WTC11 (cell line): ENCODE data around the gene FBXO42. TPM values are rescaled to one million over a fixed set of nuclear protein-coding genes. Genes with fewer than 3 reads are reported as not detected.

Experiments used
- ATAC-seq: fragments of 200-7000 bp; cut with Tn5 transposase; 2 replicates; pipeline ENCODE4 v1.10.0; 2021; ENCODE audit warnings: mild to moderate bottlenecking, moderate library complexity
- CTCF ChIA-PET: fragments of 300-600 bp; sonication (Branson Sonifier 250); formaldehyde crosslinking; loops from one replicate; lab custom pipeline; 2021; ENCODE audit warnings: antibody characterized with exemption; lab: Charles Lee
- POLR2A ChIA-PET: fragments of 350-600 bp; sonication (Branson Sonifier 250); formaldehyde crosslinking; loops from one replicate; lab custom pipeline; 2021; ENCODE audit warnings: antibody characterized with exemption; lab: Charles Lee
- DNase-seq: peaks from one replicate; pipeline ENCODE4 v3.0.0; 2021; ENCODE audit warnings: low spot score
- H3K27ac Mint-ChIP-seq: 2 replicates; pipeline ENCODE4 v1.8.0; 2021; ENCODE audit warnings: mixed read lengths
- H3K27me3 Mint-ChIP-seq: 2 replicates; pipeline ENCODE4 v1.8.0; 2021; ENCODE audit warnings: low read depth, mild to moderate bottlenecking, moderate library complexity, mixed read lengths
- H3K36me3 Mint-ChIP-seq: 2 replicates; pipeline ENCODE4 v1.8.0; 2021; ENCODE audit warnings: mixed read lengths
- H3K4me1 Mint-ChIP-seq: 2 replicates; pipeline ENCODE4 v1.8.0; 2022; ENCODE audit warnings: mixed read lengths
- H3K4me3 Mint-ChIP-seq: 2 replicates; pipeline ENCODE4 v1.8.0; 2021; ENCODE audit warnings: mild to moderate bottlenecking, moderate library complexity, mixed read lengths
- H3K9me3 Mint-ChIP-seq: 2 replicates; pipeline ENCODE4 v1.8.0; 2021; ENCODE audit warnings: mixed read lengths
- CREM ChIP-seq: sonication (generic); formaldehyde crosslinking; IDR thresholded peaks from 2 replicates; pipeline ENCODE4 v1.8.1; 2022; ENCODE audit warnings: mild to moderate bottlenecking, missing genetic modification reagents, moderate library complexity
- E2F4 ChIP-seq: sonication (generic); formaldehyde crosslinking; IDR thresholded peaks from 2 replicates; pipeline ENCODE4 v1.8.1; 2022; ENCODE audit warnings: low read depth, mild to moderate bottlenecking, moderate library complexity, missing genetic modification reagents, borderline replicate concordance
- EMX1 ChIP-seq: fragments of 250-450 bp; sonication (Bioruptor Pico); IDR thresholded peaks from 2 replicates; pipeline ENCODE4 v1.8.0; 2021; ENCODE audit warnings: mild to moderate bottlenecking
- ESRRA ChIP-seq: sonication (generic); formaldehyde crosslinking; IDR thresholded peaks from 2 replicates; pipeline ENCODE4 v1.8.1; 2022; ENCODE audit warnings: mild to moderate bottlenecking, missing genetic modification reagents, borderline replicate concordance
- ETV6 ChIP-seq: sonication (generic); formaldehyde crosslinking; IDR thresholded peaks from 2 replicates; pipeline ENCODE4 v1.8.1; 2022; ENCODE audit warnings: mild to moderate bottlenecking, missing genetic modification reagents
- FOXJ3 ChIP-seq: sonication (generic); formaldehyde crosslinking; IDR thresholded peaks from 2 replicates; pipeline ENCODE4 v1.9.0; 2021; ENCODE audit warnings: missing genetic modification reagents, mild to moderate bottlenecking, borderline replicate concordance
- GABPB1 ChIP-seq: sonication (generic); formaldehyde crosslinking; IDR thresholded peaks from 2 replicates; pipeline ENCODE4 v1.8.1; 2023; ENCODE audit warnings: mild to moderate bottlenecking, missing genetic modification reagents
- HMGA2 ChIP-seq: fragments of 250-450 bp; sonication (Bioruptor Pico); IDR thresholded peaks from 2 replicates; pipeline ENCODE4 v1.4.0; 2021; ENCODE audit warnings: mild to moderate bottlenecking, moderate library complexity
- JUN ChIP-seq: sonication (generic); formaldehyde crosslinking; IDR thresholded peaks from 2 replicates; pipeline ENCODE4 v1.8.0; 2023; ENCODE audit warnings: mild to moderate bottlenecking, missing genetic modification reagents
- MAX ChIP-seq: sonication (generic); formaldehyde crosslinking; IDR thresholded peaks from 2 replicates; pipeline ENCODE4 v1.8.0; 2022; ENCODE audit warnings: mild to moderate bottlenecking, missing genetic modification reagents
- MXD4 ChIP-seq: fragments of 250-450 bp; sonication (Bioruptor Pico); IDR thresholded peaks from 2 replicates; pipeline ENCODE4 v1.8.0; 2021; ENCODE audit warnings: mild to moderate bottlenecking, moderate library complexity, borderline replicate concordance
- MYBL2 ChIP-seq: sonication (generic); formaldehyde crosslinking; IDR thresholded peaks from 2 replicates; pipeline ENCODE4 v1.8.1; 2023; ENCODE audit warnings: mild to moderate bottlenecking, moderate library complexity, missing genetic modification reagents
- NR3C1 ChIP-seq: sonication (generic); formaldehyde crosslinking; conservative IDR thresholded peaks from 2 replicates; pipeline ENCODE4 v1.8.1; 2023; ENCODE audit warnings: low read depth, mild to moderate bottlenecking, missing genetic modification reagents
- RELA ChIP-seq: sonication (generic); formaldehyde crosslinking; IDR thresholded peaks from 2 replicates; pipeline ENCODE4 v1.8.1; 2022; ENCODE audit warnings: missing genetic modification reagents, mild to moderate bottlenecking, borderline replicate concordance
- SMAD4 ChIP-seq: sonication (generic); formaldehyde crosslinking; IDR thresholded peaks from 2 replicates; pipeline ENCODE4 v1.8.0; 2022; ENCODE audit warnings: mild to moderate bottlenecking, missing genetic modification reagents
- SOX15 ChIP-seq: fragments of 250-450 bp; sonication (Bioruptor Pico); IDR thresholded peaks from 2 replicates; pipeline ENCODE4 v1.9.0; 2021; ENCODE audit warnings: mild to moderate bottlenecking
- ZBTB21 ChIP-seq: sonication (generic); formaldehyde crosslinking; IDR thresholded peaks from 2 replicates; pipeline ENCODE4 v1.8.1; 2023; ENCODE audit warnings: mild to moderate bottlenecking, missing genetic modification reagents, borderline replicate concordance
- ZNF121 ChIP-seq: sonication (generic); formaldehyde crosslinking; IDR thresholded peaks from 2 replicates; pipeline ENCODE4 v1.8.0; 2023; ENCODE audit warnings: missing genetic modification reagents
- ZNF317 ChIP-seq: sonication (generic); formaldehyde crosslinking; IDR thresholded peaks from 2 replicates; pipeline ENCODE4 v1.8.1; 2023; ENCODE audit warnings: low read depth, mild to moderate bottlenecking, moderate library complexity, missing genetic modification reagents, borderline replicate concordance
- ZNF396 ChIP-seq: fragments of 250-450 bp; sonication (Bioruptor Pico); IDR thresholded peaks from 2 replicates; pipeline ENCODE4 v1.8.0; 2021; ENCODE audit warnings: mild to moderate bottlenecking, moderate library complexity, borderline replicate concordance
- ZNF416 ChIP-seq: fragments of 250-450 bp; sonication (Bioruptor Pico); IDR thresholded peaks from 2 replicates; pipeline ENCODE4 v1.9.0; 2021; ENCODE audit warnings: mild to moderate bottlenecking, inconsistent platforms
- ZNF512 ChIP-seq: sonication (generic); formaldehyde crosslinking; IDR thresholded peaks from 2 replicates; pipeline ENCODE4 v1.8.1; 2022; ENCODE audit warnings: missing genetic modification reagents, borderline replicate concordance
- total RNA-seq: library from RNA; stranded (reverse); gene quantifications from 3 replicates; pipeline ENCODE4 v1.2.3, GENCODE V29; 2021
- TF ChIP-seq, protein P1 (sequence below): sonication (generic); formaldehyde crosslinking; conservative IDR thresholded peaks from 2 replicates; pipeline ENCODE4 v1.8.1; 2022; ENCODE audit warnings: mild to moderate bottlenecking, missing genetic modification reagents
- TF ChIP-seq, protein P2 (sequence below): sonication (generic); formaldehyde crosslinking; IDR thresholded peaks from 2 replicates; pipeline ENCODE4 v1.8.1; 2023; ENCODE audit warnings: mild to moderate bottlenecking, missing genetic modification reagents

Gene FBXO42
- total RNA-seq, 1 experiment from 2014 or later: 17.5 TPM

GRCh38 chr1:16205891-16206546 is 146.3 kb downstream of the FBXO42 start:
- no peaks in the 10 kb centered on the region for H3K27me3 Mint-ChIP-seq
- H3K27ac Mint-ChIP-seq: no peak overlapping the region
- peaks cover 28% of the 10 kb centered on the region for H3K4me1 Mint-ChIP-seq
- ChIA-PET CTCF (interaction anchor here (0.8 to 3.5 kb wide), 5 partner anchors 11 to 127 kb away, joined by 3 to 25 read pairs (median 6); no protein-coding TSS in a partner anchor), POLR2A (interaction anchor here (0.6 to 3.3 kb wide), 7 partner anchors 10 to 117 kb away, joined by 3 to 13 read pairs (median 4); partner anchors contain the start of gene CPLANE2)
- TF ChIP-seq MYBL2 (CRISPR knock-in tag): 0 out of 2 replicates have a peak, but pooled peaks have one; percentile 9
- TF ChIP-seq JUN (CRISPR knock-in tag): no peak
- TF ChIP-seq ZNF396: no peak
- peak; percentile 12; the same call in 1 of the 2 replicates for TF ChIP-seq ESRRA (CRISPR knock-in tag)
- TF ChIP-seq ZNF317 (CRISPR knock-in tag): no peak
- 0 out of 2 replicates have a peak, but pooled peaks have one; percentile 24 for TF ChIP-seq ETV6
- no peak for TF ChIP-seq CREM
- TF ChIP-seq ZNF416 (CRISPR knock-in tag): peak; percentile 62; the same call in 1 of the 2 replicates
- TF ChIP-seq FOXJ3: no peak
- no peak for TF ChIP-seq E2F4
- no peak for TF ChIP-seq HMGA2 (CRISPR knock-in tag)
- no peak for TF ChIP-seq SOX15 (CRISPR knock-in tag)
- TF ChIP-seq MXD4 (CRISPR knock-in tag): no peak
- TF ChIP-seq GABPB1 (CRISPR knock-in tag): no peak
- no peak for TF ChIP-seq ZBTB21 (CRISPR knock-in tag)
- TF ChIP-seq EMX1: no peak
- H3K36me3 Mint-ChIP-seq: peaks cover 22% of the 10 kb centered on the region
- DNase-seq: no peak
- no peaks in the 10 kb centered on the region for H3K9me3 Mint-ChIP-seq
- ATAC-seq: peak; percentile 8
- H3K4me3 Mint-ChIP-seq: peak overlapping the region; percentile 89

GRCh38 chr1:16205334-16205671 is 147.0 kb downstream of the FBXO42 start:
- TF ChIP-seq, protein P1, sequence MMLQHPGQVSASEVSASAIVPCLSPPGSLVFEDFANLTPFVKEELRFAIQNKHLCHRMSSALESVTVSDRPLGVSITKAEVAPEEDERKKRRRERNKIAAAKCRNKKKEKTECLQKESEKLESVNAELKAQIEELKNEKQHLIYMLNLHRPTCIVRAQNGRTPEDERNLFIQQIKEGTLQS (CRISPR knock-in tag): no peak
- TF ChIP-seq RELA (CRISPR knock-in tag): no peak
- 0 out of 2 replicates have a peak, but pooled peaks have one; percentile 6 for TF ChIP-seq MAX
- no peak for TF ChIP-seq NR3C1 (CRISPR knock-in tag)
- ATAC-seq (no peak), DNase-seq (no peak)
- CTCF ChIA-PET: interaction anchor here (1.0 to 2.5 kb wide), 8 partner anchors 11 to 158 kb away, joined by 3 to 18 read pairs (median 5); partner anchors contain the start of gene CPLANE2
- no peak overlapping the region for H3K27ac Mint-ChIP-seq
- peaks cover 21% of the 10 kb centered on the region for H3K4me1 Mint-ChIP-seq
- peaks cover 22% of the 10 kb centered on the region for H3K36me3 Mint-ChIP-seq
- no peaks in the 10 kb centered on the region for H3K9me3 Mint-ChIP-seq
- POLR2A ChIA-PET: interaction anchor here (1.0 to 3.3 kb wide), 3 partner anchors 11 to 58 kb away, joined by 3 to 13 read pairs (median 4); no protein-coding TSS in a partner anchor
- peak overlapping the region; percentile 39; the same call in 1 of the 2 replicates for H3K4me3 Mint-ChIP-seq
- H3K27me3 Mint-ChIP-seq: no peaks in the 10 kb centered on the region

DNA sequence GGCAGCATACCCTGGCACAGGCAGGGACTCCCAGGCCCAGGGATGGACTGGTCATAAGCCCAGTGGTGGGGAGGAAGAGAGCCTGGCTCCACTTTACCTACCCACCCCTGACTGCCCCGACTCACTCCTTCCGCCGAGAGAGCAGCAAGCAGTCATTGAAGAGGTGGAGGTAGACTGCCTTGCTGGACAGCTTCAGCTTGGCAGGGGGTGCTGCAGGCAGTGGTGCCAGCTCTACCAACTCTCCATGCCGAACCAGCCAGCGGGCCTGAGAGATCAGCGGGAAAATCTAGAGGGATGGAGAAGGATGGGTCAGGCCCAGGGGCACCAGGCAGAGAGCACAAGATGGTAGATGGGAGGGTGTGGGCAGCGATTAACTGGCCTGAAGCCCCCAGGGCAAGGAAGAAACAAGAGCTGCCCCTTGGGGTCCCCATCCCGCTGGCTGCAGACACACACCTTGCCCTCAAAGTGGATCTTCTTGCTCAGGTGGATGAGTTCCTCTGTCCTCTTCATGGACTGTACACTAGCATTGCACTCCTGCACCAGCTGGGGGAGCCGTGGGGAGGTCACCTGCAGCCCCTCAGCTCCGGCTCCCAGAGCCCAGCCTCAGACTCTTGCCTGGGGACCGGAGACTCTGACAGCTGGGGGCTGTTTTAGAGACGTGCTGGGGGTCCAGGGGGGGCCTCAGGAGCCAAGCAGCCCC is 147.5 kb downstream of the FBXO42 start:
- H3K27ac Mint-ChIP-seq: no peak overlapping the region
- CTCF ChIA-PET: interaction anchor here (1.0 to 2.5 kb wide), 9 partner anchors 11 to 159 kb away, joined by 3 to 18 read pairs (median 5); partner anchors contain the start of gene CPLANE2
- no peaks in the 10 kb centered on the region for H3K9me3 Mint-ChIP-seq
- peaks cover 22% of the 10 kb centered on the region for H3K36me3 Mint-ChIP-seq
- POLR2A ChIA-PET: interaction anchor here (0.5 to 3.3 kb wide), 5 partner anchors 11 to 117 kb away, joined by 3 to 13 read pairs (median 3); no protein-coding TSS in a partner anchor
- peak; percentile 21 for ATAC-seq
- peak; percentile 74 for DNase-seq
- peak overlapping the region; percentile 39; the same call in 1 of the 2 replicates for H3K4me3 Mint-ChIP-seq
- no peaks in the 10 kb centered on the region for H3K27me3 Mint-ChIP-seq
- peaks cover 19% of the 10 kb centered on the region for H3K4me1 Mint-ChIP-seq
- TF ChIP-seq ZNF396 (no peak), ZNF121 (CRISPR knock-in tag) (no peak), SMAD4 (CRISPR knock-in tag) (peak; percentile 39; the same call in 1 of the 2 replicates), ZNF512 (CRISPR knock-in tag) (no peak)
- TF ChIP-seq, protein P2, sequence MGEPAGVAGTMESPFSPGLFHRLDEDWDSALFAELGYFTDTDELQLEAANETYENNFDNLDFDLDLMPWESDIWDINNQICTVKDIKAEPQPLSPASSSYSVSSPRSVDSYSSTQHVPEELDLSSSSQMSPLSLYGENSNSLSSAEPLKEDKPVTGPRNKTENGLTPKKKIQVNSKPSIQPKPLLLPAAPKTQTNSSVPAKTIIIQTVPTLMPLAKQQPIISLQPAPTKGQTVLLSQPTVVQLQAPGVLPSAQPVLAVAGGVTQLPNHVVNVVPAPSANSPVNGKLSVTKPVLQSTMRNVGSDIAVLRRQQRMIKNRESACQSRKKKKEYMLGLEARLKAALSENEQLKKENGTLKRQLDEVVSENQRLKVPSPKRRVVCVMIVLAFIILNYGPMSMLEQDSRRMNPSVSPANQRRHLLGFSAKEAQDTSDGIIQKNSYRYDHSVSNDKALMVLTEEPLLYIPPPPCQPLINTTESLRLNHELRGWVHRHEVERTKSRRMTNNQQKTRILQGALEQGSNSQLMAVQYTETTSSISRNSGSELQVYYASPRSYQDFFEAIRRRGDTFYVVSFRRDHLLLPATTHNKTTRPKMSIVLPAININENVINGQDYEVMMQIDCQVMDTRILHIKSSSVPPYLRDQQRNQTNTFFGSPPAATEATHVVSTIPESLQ: no peak
